Measurements from ENCODE around the gene IFI27L2.

IFI27L2 gene

GRCh38 chr14:94124582-94125377 is 4.6 kb downstream of the IFI27L2 start:
- no peak for DNase-seq (ENCODE audit: extremely low read depth in 1 of 2, low read depth in 1 of 2)

GRCh38 chr14:94123868-94124267 is 5.5 kb downstream of the IFI27L2 start:
- no peak for DNase-seq (ENCODE audit: extremely low read depth in 1 of 2, low read depth in 1 of 2)

GRCh38 chr14:94123296-94123695 is 6.1 kb downstream of the IFI27L2 start:
- no peak for DNase-seq (ENCODE audit: extremely low read depth in 1 of 2, low read depth in 1 of 2)

- DNase-seq (ENCODE audit: extremely low read depth in 1 of 2, low read depth in 1 of 2) = no peak
These were observed 7.0 kb downstream of the IFI27L2 start for GRCh38 chr14:94122438-94122837.

- DNase-seq (ENCODE audit: extremely low read depth in 1 of 2, low read depth in 1 of 2) = no peak
These were observed 7.9 kb downstream of the IFI27L2 start for GRCh38 chr14:94121485-94121884.

- DNase-seq (ENCODE audit: extremely low read depth in 1 of 2, low read depth in 1 of 2) = no peak
These were observed 8.6 kb downstream of the IFI27L2 start for GRCh38 chr14:94120667-94121340.

DNA sequence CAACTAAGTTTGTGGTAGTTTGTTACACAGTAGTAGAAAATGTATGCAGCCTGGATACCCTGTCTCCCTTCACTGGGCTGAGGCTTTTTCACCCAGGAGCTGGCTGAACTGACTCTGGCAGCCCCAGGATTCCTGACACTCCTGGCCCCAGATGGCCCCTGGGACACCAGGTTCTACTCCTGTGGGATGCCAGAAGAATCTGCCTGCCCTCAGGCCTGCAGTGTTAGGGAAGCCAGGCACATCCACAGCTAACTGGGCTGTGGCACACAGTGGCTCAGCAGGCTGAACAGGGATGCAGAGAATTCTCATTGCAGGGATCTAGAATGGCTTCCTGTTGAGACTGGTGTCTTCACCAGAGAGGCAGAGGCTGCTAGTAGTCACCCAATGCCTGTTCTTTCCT is 10.3 kb downstream of the IFI27L2 start:
- DNase-seq (ENCODE audit: extremely low read depth in 1 of 2, low read depth in 1 of 2) = no peak

- no peak for DNase-seq (ENCODE audit: extremely low read depth in 1 of 2, low read depth in 1 of 2)
These were observed 11.5 kb downstream of the IFI27L2 start for GRCh38 chr14:94117856-94118255.

DNA sequence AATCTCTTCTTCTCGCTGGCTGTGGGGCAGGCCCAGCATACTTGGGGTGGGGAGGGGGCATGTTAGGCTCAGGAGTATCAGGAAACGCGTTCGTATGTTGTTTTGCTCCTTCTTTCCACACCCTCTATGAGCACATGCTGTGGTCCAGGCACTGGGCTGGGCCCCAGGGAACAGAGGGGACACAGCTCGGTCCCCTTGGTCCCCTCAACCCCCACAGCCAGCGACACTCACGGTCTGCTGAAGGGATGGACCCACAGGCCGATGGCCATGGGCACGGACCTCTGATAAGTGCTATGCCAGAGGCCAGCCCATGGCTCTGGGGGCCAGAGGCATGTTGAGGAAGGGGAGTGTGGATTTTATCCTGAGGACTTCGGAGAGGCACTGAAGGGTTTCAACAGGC is 12.7 kb downstream of the IFI27L2 start:
- no peak for DNase-seq (ENCODE audit: extremely low read depth in 1 of 2, low read depth in 1 of 2)

DNA sequence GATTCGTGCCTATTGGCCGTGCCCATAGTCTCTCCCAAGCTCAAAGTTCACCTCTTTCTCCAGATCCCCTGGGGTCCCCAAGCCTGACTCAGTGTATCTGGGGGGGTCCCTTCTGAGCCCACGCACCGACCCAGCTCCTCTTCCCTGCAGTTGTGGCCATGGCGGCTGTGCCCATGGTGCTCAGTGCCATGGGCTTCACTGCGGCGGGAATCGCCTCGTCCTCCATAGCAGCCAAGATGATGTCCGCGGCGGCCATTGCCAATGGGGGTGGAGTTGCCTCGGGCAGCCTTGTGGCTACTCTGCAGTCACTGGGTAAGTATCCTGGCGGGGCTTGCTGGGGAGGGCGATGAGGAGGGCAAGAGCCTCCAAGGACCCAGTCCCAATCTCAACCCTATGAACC is 13.8 kb downstream of the IFI27L2 start:
- no peak for DNase-seq (ENCODE audit: extremely low read depth in 1 of 2, low read depth in 1 of 2)

DNA sequence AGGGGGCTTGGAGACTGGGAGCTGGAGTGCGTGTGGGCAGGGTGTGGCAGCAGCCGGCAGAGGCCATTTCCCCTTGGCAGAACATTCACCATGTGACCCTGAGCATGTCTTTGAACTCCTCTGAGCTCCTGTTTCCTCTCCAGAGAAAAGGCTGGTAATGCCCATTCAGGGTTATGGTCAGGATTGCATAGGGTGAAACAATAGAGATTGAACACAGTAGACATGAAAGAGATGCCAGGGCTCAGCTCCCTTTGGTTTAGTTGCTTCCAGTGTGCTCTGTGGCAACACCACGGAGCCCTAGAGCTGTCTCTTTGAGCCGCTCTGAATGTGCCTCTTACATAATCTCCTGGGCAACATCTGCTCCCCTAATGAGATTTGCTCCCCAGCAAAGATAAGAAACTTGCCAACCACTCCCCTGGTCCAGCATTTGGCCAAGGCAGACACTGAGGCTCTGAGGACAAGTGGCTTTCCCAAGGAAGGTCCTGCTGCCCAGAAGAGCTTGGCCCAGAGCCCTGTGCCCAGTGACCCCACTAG is 14.3 kb downstream of the IFI27L2 start:
- no peak for DNase-seq (ENCODE audit: extremely low read depth in 1 of 2, low read depth in 1 of 2)

DNA sequence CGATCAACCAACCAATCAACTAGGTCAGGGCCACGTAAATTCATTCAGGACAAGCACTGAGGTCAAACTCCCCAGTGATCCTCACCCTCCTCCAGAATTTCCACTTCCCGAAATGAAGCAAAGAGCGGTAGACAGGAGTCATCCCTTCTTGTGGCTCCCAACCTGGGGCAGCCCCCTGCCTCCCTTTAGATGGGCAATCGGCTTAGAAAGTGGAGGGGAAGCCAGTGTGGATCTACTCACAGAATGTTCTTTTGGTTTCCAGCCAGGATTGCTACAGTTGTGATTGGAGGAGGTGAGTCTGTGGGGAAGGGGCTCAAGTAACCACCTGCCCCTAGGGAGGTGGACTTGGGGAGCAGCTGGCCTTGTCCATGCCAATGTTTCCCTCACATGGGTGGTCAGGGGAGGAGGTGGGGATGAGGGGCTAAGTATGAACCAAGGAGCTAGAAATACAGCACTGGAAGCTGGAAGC is 14.8 kb downstream of the IFI27L2 start:
- DNase-seq (ENCODE audit: extremely low read depth in 1 of 2, low read depth in 1 of 2) = no peak

DNA sequence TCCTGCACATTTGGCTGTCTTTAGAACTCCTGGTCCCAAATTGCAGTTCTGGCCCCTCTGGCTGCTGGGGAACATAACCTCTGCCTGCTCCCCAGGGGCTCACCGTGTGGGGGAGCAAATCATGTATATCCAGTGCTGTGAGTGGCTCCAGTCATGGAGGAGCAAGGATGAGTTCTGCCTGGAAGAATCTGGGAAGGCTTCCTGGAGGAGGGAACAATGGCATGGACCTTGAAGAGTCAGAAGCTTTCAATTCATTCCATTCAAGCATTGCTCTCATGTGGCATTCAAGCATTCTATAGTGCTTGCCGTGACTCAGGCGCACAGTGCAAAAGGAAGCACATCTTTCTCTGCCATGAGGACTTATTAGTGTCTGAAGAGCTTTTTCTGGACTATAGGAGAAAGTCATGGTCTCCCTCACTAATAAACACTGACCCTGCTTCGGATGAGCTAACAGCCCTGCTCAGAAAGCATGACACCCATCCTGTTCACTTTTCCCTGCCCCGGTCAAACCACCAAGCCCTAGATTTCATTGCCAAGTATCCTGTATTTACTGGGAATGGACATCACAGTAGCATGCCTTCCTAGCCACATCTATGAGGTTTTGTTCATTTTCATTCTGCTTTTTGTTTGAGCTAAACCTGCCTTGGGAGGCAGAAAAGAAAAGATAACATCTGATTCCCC is 15.4 kb downstream of the IFI27L2 start:
- no peak for DNase-seq (ENCODE audit: extremely low read depth in 1 of 2, low read depth in 1 of 2)

- DNase-seq (ENCODE audit: extremely low read depth in 1 of 2, low read depth in 1 of 2) = no peak
These were observed 15.9 kb downstream of the IFI27L2 start for GRCh38 chr14:94113490-94113889.

DNA sequence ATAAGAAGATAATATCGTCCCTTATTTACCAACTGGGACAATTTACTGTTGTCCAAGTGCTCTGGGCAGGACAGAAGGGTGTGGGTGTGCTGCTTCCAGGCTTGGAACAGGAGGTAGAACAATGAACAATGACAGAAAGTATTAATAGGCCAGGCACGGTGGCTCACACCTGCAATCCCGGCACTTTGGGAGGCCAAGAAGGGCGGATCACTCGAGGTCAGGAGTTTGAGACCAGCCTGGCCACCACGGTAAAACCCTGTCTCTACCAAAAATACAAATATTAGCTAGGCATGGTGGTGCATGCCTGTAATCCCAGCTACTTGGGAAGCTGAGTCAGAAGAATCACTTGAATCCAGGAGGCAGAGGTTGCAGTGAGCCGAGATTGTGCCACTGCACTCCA is 16.3 kb downstream of the IFI27L2 start:
- no peak for DNase-seq (ENCODE audit: extremely low read depth in 1 of 2, low read depth in 1 of 2)

- no peak for DNase-seq (ENCODE audit: extremely low read depth in 1 of 2, low read depth in 1 of 2)
These were observed 16.8 kb downstream of the IFI27L2 start for GRCh38 chr14:94112513-94113063.

DNA sequence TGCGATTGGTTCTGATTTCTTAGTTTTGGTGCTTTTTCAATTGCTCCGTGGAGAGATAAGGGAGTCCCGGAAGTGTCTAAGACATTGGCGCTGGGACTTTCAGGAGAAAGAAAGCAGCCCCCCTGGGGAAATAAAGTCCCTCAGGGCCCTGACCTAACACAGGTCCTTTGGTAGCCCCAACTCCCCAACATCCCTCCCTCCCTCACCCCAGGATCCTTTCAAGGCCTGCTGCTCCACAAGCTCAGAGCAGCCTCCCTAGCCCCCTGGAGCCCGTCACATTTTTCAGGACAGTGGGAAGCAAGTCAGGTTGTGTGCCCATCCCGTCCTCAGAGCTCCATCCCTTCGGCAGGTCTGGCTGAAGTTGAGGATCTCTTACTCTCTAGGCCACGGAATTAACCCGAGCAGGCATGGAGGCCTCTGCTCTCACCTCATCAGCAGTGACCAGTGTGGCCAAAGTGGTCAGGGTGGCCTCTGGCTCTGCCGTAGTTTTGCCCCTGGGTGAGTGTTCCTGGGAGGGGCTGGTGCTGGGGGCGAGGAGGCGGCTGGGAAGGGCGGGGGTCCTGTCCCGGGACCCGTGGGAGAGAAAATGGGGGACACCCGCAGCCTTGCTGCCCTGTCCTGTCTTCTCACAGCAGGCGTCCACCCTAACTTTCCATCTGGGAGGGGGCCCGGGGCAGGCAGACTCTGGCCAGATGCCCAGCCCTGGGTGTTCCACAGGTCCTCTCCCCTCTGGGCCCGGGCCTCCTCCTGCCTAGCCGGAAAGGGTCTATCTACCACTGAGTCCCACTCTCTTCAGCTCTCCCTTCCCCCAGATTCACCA is 17.9 kb downstream of the IFI27L2 start:
- no peak for DNase-seq (ENCODE audit: extremely low read depth in 1 of 2, low read depth in 1 of 2)

- no peak for DNase-seq (ENCODE audit: extremely low read depth in 1 of 2, low read depth in 1 of 2)
These were observed 18.7 kb downstream of the IFI27L2 start, which contains the start of gene IFI27 for GRCh38 chr14:94110552-94111181. Gene IFI27, plus strand, starts transcription at chr14:94110736.

GRCh38 chr14:94109915-94110250 is 19.5 kb downstream of the IFI27L2 start:
- no peak for DNase-seq (ENCODE audit: extremely low read depth in 1 of 2, low read depth in 1 of 2)

DNA sequence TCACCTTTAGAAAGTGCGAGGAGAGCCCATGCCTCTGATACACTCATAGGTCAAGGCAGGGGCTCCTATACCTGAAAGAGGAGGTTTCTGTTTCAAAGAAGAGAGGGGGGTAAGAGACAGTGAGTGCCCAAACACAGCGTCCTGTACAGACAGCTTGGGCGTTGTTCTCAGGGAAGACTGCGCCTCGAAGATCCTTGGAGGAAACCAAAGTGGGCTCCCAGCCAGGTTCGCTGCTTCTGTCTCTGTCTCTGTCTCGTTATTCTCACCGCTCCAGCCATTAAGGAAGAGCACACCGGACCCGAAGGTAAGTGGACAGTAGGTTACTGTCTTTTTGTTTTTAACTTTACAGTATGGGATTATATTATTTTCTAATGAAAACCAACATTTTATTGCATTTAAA is 24.7 kb downstream of the IFI27L2 start:
- no peak for DNase-seq (ENCODE audit: extremely low read depth in 1 of 2, low read depth in 1 of 2)
